Stimulated activated CD4-positive, alpha-beta T cell treated with anti-CD3 and anti-CD28 coated beads, Interleukin-4, amount 100 ng/mL, for 1 hour (primary cell): ENCODE data around the gene CDX2.

ENCODE experiments used
- DNase-seq: peaks from one replicate; pipeline ENCODE4 v3.0.0-alpha.2; 2020

The CDX2 gene

GRCh38 chr13:27915301-27916207 lies 53.6 kb downstream of the CDX2 start:
- DNase-seq: no peak

- no peak for DNase-seq
Measured at GRCh38 chr13:27913160-27913559, 56.0 kb downstream of the CDX2 start.

- no peak for DNase-seq
Measured at GRCh38 chr13:27911521-27911920, 57.6 kb downstream of the CDX2 start.
